Subcutaneous adipose tissue (tissue), 4 donors: ENCODE measurements around the gene CLDN10. TPM values are rescaled to one million over a fixed set of nuclear protein-coding genes. Genes with fewer than 3 reads are reported as not detected.

Experiments used
- CTCF ChIP-seq: fragments of 450-650 bp; IDR thresholded peaks from one replicate; pipeline ENCODE4 v1.5.1; 2016; ENCODE audit warnings: low read depth, mild to moderate bottlenecking, control low read depth, antibody characterized with exemption, moderate library complexity
- total RNA-seq, 4 donors: library from RNA; depleted of rRNA; stranded (reverse); fragments of >200 nt; gene quantifications; one replicate each; pipeline ENCODE4 v1.1.0, GENCODE V29; 2016

CLDN10 gene
- total RNA-seq, 4 donors from 2014 or later, result 0.75 TPM; not detected in 3

- TF ChIP-seq CTCF, result no peak
Observed at GRCh38 chr13:95601906-95602305, 49.4 kb downstream of the CLDN10 start.

DNA sequence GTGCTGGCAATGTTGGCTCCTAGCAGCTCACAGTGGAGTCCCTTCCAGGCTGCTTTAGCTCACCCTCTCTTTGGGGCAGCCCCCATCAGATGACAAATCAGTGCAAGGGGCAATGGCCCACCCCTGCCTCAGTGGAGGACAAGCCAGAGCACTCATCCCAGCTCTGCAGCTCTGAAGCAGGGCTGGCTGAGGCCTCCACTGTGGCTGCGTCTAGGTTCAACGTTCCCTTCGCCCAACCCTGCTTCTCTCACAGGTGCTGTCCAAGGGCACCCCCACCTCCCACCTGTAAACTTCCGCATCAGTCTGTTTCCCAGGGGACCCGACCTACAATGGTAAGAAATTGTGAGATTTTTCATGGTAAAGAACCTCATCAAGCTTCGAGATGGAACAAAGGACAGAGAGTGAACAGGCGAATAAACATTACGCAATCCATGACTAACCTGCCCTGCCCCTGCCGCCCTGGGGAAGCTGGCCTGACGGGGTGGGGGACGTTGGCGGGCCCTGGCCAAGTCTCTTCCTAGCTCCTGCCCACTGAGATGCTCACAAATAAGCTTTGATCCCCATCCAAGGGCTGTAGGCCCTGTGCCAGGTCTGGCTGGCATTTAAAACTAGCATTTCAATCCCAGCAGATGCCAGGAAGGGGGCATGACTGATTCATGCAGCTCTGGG lies 51.5 kb downstream of the CLDN10 start:
- TF ChIP-seq CTCF, result no peak

DNA sequence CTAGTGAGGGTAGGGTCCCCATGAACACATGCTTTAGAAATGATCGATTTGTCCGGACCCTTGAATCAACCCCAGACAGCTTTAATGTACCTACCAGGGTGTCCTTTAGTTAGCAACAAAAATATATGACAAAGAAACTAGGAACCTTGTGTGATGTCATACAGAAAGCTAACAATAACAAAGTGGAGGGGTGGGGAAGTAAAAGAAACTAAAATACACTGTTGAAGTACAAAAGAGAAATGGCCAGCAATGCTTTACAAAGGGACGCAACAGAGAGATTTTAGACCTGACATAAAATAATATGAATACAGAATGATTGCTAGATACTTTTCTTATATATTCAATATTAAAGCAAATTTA lies 52.0 kb downstream of the CLDN10 start:
- TF ChIP-seq CTCF, result no peak

- no peak for TF ChIP-seq CTCF
Observed at GRCh38 chr13:95605448-95606125, 53.1 kb downstream of the CLDN10 start.

DNA sequence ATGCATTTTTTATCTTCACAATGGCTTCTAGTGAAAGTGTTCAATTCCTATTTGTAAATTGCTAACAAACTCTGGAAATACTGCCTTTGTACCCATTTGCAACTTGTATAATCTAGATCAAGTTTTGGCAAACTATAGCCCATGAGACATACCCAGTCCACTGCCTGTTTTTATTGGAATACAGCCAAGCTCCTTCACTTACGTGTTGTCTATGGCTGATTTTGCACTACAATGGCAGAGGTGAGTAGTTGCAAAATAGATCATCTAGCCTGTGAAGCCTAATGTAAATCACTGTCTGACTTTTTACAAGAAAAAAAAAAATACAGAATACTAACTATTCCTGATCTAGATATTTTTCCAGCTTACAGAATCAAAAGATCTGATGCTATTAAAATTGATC lies 54.8 kb downstream of the CLDN10 start:
- TF ChIP-seq CTCF, result no peak

DNA sequence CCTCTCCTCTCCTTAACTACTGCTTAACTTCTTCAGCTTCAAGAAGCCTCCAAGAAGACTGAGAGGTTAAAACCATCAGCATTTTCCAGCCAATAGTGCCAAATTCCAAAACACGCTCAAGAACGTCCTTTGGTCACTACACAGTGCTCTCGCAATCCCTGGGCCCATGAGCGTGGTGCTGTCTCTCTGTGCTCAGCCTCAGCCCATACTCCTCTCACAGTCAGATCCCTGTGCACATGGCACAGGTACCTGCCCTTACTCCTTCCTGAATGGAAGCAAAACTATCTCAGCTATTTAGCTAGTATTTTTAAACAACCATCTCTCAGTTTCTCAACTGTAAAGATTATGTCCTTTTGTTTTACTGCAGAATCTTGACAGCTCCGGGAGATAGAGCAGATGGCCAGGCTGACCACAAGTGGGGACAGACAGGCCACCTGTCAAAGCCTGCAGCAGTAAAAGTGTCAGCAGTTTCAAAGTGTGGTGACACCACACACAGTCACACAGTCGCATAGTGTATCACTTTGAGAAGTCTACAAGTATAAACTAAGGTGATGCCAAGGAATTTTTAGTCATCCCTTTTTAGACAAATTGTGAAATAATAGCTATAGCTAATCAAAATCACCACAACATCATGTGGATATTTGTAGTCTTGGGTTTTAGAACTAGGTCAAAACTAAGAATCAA lies 56.3 kb downstream of the CLDN10 start:
- TF ChIP-seq CTCF, result no peak

DNA sequence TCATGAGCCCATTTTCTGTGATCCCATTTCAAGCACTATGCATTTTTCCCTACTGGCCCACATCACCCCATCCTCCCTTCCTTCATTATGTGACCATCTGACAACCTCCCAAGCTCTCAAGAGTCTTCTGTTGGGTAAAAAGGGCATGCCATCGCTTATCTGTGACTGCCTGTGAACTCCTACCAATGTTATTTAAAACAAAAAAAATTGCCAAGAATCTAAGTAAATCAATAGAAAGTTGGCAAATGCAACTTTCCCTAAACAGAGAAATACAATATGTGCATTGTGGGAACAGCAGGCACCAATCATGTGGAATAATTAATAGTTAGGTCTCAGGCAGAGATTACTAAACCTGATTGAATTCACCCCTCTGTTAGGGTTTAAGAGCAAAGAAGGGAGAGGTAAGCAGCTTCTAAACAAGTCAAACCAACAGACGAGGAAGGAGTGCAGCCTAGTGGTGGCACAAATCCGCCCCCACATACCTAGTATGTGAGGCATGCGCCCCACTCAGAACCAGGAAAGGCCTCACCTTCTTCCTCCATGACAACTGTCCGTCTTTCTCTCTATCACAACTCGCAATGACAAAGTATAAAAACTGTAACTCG lies 62.2 kb downstream of the CLDN10 start:
- TF ChIP-seq CTCF, result no peak
